AML-193 (cell line): ENCODE results near the gene DIP2B.
"Not testable (repeated sequence)": the region's sequence is repeated elsewhere in the genome, so short reads cannot be mapped to it uniquely, and the experiment has no call there.

Experiments used
- DNase-seq, 2 experiments: peaks; one replicate each; lab custom pipeline; 2025; lab: John Stamatoyannopoulos, UW

The DIP2B gene

GRCh38 chr12:50678650-50679365 lies 174.0 kb downstream of the DIP2B start:
- DNase-seq, result no peak

- DNase-seq, result no peak
Measured at GRCh38 chr12:50679612-50680011, 174.8 kb downstream of the DIP2B start.

- not testable (repeated sequence) for DNase-seq
Measured at GRCh38 chr12:50681064-50681463, 176.3 kb downstream of the DIP2B start.

DNA sequence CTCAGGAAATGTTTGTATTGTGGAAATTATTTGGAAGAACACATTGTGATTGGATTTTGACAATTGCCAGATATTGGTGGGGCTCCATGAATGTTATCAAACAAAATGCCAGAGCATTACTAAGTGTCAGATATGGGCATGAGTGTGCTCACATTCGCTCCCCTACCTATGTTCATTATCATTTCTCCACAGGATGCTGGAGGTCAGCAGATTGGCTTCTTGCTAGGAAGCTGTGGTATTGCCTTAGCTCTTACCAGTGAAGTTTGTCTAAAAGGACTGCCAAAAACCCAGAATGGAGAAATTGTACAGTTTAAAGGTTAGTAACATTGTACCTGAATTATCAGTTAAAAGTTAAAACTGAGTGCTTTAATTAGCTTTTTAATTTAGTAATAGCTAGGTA lies 180.9 kb downstream of the DIP2B start:
- DNase-seq, result no peak

DNA sequence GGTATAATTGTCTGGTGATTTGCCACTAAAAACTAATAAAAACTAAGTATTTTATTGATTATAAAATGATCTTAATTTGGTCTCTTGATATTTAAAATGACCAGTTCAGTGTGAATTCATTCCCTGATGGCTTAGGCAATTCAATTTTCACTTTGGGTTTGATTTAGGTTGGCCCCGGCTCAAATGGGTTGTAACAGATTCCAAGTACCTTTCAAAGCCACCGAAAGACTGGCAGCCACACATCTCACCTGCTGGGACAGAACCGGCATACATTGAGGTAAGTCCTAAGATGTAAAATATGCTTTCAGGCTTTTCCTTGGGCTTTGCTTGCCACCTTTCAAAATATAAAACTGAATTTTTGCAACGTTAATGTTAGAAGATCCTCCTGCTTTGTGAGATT lies 181.6 kb downstream of the DIP2B start:
- DNase-seq, result no peak

DNA sequence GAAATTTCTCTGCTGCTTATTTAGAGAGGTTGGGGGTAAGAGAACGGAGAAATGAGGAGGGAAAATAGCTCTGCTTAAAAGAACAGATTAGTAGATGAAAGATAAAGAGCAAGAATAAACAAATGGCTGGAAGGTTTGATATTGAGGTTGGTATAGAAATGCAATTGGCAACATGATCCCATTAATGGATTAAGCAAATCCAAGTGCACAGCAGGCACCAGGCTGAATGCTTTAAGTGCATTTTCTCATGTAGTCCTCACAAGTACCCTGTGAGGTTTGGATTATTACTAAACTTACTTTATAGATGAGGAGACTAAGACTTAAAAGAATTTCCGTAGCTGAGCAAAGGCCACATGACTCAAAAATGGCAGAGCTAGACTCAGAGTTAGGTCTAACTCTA lies 182.2 kb downstream of the DIP2B start:
- DNase-seq, result no peak

DNA sequence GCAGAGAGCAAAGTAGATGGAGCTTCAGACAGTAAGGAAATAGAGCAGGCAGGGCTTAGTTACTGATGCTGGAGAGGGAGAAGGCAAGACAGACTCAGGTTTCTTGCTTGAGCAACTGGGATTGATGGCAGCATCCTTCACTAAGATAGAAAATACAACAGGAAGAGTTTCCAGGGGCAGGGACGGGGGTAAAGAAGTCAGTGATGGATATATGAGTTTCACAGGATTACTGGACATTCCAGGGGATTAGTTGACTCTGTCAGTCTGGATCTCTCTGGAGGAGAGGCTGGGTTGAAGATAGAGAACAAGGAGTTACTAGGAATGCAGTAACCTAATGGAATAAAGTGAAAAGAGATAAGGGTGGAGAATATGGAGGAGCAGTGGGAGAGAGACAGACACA lies 184.7 kb downstream of the DIP2B start:
- DNase-seq, result no peak

- DNase-seq, result no peak
Measured at GRCh38 chr12:50690925-50691324, 186.1 kb downstream of the DIP2B start.

DNA sequence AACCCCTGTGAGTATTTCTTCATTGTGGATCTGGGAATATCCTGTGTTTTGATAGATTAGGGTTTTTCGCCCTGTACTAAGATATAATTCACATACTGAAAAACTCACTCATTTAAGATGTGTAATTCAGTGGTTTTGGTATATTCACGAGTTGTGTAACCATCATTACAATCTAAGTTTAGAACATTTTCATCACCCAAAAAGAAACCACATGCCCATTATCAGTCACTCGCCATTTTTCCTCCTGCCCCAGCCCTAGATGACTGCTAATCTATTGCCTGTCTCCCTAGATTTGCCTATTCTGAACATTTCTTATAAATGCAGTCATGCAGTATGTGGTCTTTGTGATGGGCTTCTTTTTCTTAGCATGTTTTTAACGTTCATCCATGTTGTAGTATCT lies 191.2 kb downstream of the DIP2B start:
- no peak for DNase-seq

- DNase-seq, result no peak
Measured at GRCh38 chr12:50696931-50697330, 192.1 kb downstream of the DIP2B start.

- DNase-seq, result no peak
Measured at GRCh38 chr12:50699154-50699553, 194.4 kb downstream of the DIP2B start.

GRCh38 chr12:50699940-50700339 lies 195.2 kb downstream of the DIP2B start:
- no peak for DNase-seq

DNA sequence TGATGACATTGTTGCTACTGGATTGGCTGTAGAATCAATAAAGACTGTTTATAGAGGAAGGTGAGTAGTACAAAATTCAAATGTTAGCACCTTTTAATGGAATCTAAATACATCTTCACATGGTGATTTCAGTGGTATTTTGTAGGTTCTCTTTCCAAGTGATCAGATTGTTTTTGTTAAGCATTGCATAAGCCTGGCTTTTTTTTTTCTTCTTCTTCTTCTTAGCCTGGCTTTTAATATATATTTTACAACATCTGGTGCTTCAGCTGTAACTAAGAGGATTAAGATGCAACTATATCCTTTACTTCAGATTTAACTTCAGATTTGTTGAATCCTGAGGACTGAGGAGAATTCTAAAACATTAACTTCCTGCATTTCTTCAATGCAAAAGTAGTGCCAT lies 201.8 kb downstream of the DIP2B start:
- DNase-seq, result no peak

GRCh38 chr12:50707396-50707795 lies 202.6 kb downstream of the DIP2B start:
- no peak for DNase-seq

DNA sequence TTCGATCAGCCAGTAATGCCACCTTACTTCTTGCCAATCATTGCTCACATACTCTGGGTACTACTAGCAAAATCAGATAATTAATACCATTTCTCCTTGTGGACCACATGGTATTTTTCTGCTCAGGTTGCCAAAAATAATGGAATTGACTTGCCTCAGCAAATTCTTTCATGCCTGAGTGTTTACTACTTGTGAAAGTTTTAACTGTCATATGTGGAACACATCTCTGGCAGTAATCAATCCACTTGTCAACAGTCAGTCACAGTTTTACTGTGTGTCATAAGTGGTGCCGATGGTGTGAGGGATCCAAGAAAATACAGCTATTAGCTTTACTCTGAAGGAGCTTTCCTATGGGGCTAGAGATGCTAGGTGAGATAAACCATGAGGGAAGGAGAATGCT lies 203.8 kb downstream of the DIP2B start:
- no peak for DNase-seq

GRCh38 chr12:50711121-50711520 lies 206.3 kb downstream of the DIP2B start:
- no peak for DNase-seq

DNA sequence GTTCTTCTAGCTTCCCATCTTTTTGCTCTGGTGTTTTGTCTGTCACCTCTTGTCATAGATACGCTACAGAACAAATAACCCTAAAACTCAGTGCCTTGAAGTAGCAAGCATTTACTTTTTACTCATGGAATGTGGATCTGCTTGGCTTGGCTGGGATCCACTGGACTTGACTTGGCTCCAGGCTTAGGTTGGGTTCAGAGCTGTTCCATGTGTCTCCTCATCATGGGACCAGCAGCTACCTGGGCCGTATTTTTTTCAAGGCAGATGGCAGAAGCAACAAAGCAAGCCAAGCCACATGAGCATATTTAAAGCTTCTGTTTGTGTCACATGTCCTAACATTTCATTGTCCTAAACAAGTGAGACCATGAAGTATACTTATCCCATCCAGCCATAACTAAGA lies 210.4 kb downstream of the DIP2B start:
- no peak for DNase-seq

- no peak for DNase-seq
Measured at GRCh38 chr12:50718760-50719159, 214.0 kb downstream of the DIP2B start.

DNA sequence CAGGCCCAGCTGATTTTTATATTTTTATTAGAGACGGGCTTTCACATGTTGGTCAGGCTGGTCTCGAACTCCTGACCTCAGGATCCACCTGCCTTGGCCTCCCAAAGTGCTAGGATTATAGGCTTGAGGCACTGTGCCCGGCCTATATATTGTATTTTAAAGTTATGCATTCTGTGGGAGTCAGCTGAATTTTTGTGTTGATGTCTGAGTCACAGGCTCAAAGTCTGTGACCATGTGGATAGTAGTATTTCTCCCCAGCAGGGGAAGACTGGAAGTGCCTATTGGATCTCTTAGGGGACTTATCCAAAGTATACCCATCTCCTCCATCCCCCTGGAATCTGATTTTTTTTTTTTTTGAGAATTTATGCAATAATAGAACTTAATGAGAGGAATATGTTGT lies 215.3 kb downstream of the DIP2B start:
- DNase-seq, result no peak

- DNase-seq, result no peak
Measured at GRCh38 chr12:50720501-50720900, 215.7 kb downstream of the DIP2B start.

GRCh38 chr12:50723865-50724264 lies 219.1 kb downstream of the DIP2B start:
- DNase-seq, result no peak

DNA sequence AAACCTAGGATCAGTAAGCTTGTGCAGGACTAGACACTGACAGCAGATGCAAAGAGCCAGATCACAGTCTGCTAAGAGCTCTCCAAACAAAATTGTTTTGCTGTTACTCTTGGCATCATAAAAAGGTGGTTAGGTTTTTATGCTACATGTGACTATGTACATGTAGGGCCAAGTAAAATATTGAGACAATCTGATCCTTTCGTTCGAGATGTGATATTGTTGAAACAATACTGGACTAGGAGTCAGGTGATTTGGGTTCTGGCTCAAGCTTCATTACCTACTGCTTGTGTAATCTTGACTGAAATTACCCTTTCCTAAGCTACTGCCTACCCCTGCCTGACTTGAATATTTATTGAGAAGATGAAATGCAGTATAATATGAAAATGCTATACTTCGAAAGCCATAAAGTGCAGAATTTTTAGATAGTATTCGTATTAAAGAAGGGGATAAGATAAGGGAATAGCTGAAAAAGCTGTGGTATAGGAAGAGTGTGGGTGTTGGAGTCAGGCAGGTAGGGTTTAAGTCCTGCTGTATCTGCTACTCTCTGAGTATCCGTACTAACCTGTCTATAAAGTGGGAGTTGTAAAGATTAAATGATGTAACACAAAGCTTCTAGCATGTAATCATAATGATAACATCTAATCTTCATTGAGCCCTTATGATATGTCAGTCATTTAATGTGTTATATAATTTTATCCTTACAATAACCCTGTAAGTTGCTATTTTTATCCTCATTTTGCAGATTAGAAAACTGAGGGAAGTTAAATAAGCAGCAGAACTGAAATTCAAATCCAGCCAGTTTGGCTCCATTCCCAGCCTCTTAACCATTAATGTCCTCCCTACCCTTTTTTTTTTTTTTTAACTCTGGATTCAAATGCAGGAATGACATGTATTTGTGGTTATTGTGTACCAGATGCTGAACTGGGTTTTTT lies 220.5 kb downstream of the DIP2B start:
- no peak for DNase-seq

DNA sequence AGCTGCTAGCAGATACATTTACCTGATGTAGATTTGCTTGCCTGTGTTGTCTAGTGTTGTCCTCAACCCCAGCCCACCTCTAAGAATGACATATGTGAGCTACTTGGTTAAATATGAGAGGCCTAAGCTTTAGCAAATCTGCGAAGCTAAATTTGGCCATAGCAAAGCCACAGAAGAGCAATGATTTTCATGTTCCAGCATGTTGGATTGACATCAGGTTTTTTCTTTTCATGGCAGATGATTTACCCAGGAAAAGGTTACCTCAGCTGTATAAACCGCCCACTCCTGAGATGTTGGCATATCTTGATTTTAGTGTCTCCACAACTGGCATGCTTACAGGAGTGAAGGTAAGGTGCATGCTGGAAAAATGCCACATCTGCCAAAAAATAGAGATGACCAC lies 222.7 kb downstream of the DIP2B start:
- no peak for DNase-seq
